Peyer's patch (tissue), 4 donors: ENCODE measurements around the gene PIEZO2.

Experiments used
- CTCF ChIP-seq, 6 experiments: fragments of 450-650 bp in 4 of 6; fragments of 200-600 bp in 2 of 6; sonication (generic) in 1 of 6; IDR thresholded peaks; one replicate each; pipeline ENCODE4 v1.5.1; 2017 to 2019; ENCODE audit warnings: antibody characterized with exemption in 6 of 6, mild to moderate bottlenecking in 3 of 6, moderate library complexity in 1 of 6
- POLR2A ChIP-seq, 2 donors: fragments of 450-650 bp; IDR thresholded peaks; one replicate each; pipeline ENCODE4 v1.5.1; 2017; ENCODE audit warnings: antibody characterized with exemption in 2 of 2, mild to moderate bottlenecking in 2 of 2, moderate library complexity in 2 of 2

- TF ChIP-seq POLR2A (IDR thresholded peaks at IDR 0.05) (no peak), CTCF (IDR thresholded peaks at IDR 0.05) (no peak)
These were observed 354.6 kb downstream of the PIEZO2 start for GRCh38 chr18:10794771-10795170.
